Measurements from ENCODE around the gene RAD1.

- no peak for TF ChIP-seq PATZ1 (CRISPR knock-in tag; IDR thresholded peaks at IDR 0.05; ENCODE audit: borderline replicate concordance)
- TF ChIP-seq CSDC2 (CRISPR knock-in tag; IDR thresholded peaks at IDR 0.05) = no peak
- no peak for TF ChIP-seq ZFP30 (CRISPR knock-in tag; IDR thresholded peaks at IDR 0.05)
- TF ChIP-seq ZFP3 (CRISPR knock-in tag; IDR thresholded peaks at IDR 0.05) = no peak
- TF ChIP-seq BACH2 (CRISPR knock-in tag; IDR thresholded peaks at IDR 0.05; ENCODE audit: borderline replicate concordance) = no peak
- no peak for TF ChIP-seq ZNF565 (CRISPR knock-in tag; conservative IDR thresholded peaks at IDR 0.05; ENCODE audit: low read depth)
- no peak for TF ChIP-seq CSRNP3 (CRISPR knock-in tag; IDR thresholded peaks at IDR 0.05)
- no peak for TF ChIP-seq RARB (CRISPR knock-in tag; IDR thresholded peaks at IDR 0.05)
- no peak for TF ChIP-seq TCF4 (CRISPR knock-in tag; IDR thresholded peaks at IDR 0.05; ENCODE audit: borderline replicate concordance)
These were observed 12.5 kb upstream of the RAD1 start for GRCh38 chr5:34927785-34928184.
